SK-N-SH (cell line): ENCODE measurements around the gene KAT2A. TPM values are rescaled to one million over a fixed set of nuclear protein-coding genes. Genes with fewer than 3 reads are reported as not detected.

Source experiments
- CTCF ChIA-PET: fragments of 300-600, 350-600 bp; formaldehyde crosslinking; extraction: SDS; loops from one replicate; lab custom pipeline; 2021; lab: Yijun Ruan, JAX
- POLR2A ChIA-PET: fragments of 350-600 bp; sonication (Branson Sonifier 250); formaldehyde crosslinking; extraction: SDS; loops from one replicate; lab custom pipeline; 2020; ENCODE audit warnings: antibody characterized with exemption, inconsistent platforms; lab: Yijun Ruan, JAX
- DNase-seq: peaks from one replicate; pipeline ENCODE4 v3.0.0; 2012
- H2AFZ ChIP-seq: fragments of 200-600 bp; sonication (generic); 2 replicates; pipeline ENCODE4 v1.8.1; 2016; ENCODE audit warnings: antibody characterized with exemption, mild to moderate bottlenecking, low read depth
- H3F3A ChIP-seq: fragments of 200-600 bp; sonication (generic); replicated peaks from 2 replicates; pipeline ENCODE3; 2016; ENCODE audit warnings: antibody characterized with exemption, mild to moderate bottlenecking; ENCODE audit not compliant: insufficient read depth
- H3K27ac ChIP-seq, 2 experiments: fragments of 200-500 bp in 1 of 2; fragments of 200-600 bp in 1 of 2; sonication (Bioruptor generic) in 1 of 2; sonication (generic), shearing (Covaris generic) in 1 of 2; 2 replicates each; pipeline versions ENCODE4 v1.5.1 to v1.6.1; 2014 to 2016; ENCODE audit warnings: low read depth in 2 of 2, inconsistent platforms in 1 of 2, low read length in 1 of 2, mild to moderate bottlenecking in 1 of 2, mixed read lengths in 1 of 2
- H3K27me3 ChIP-seq: fragments of 200-600 bp; sonication (generic), shearing (Covaris generic); 2 replicates; pipeline ENCODE4 v1.6.1; 2016; ENCODE audit warnings: mixed run types; ENCODE audit not compliant: insufficient read depth
- H3K36me3 ChIP-seq, 2 experiments: fragments of 200-500 bp in 1 of 2; fragments of 200-600 bp in 1 of 2; sonication (Bioruptor generic) in 1 of 2; sonication (generic) in 1 of 2; replicated peaks in 1 of 2; 2 replicates each; pipeline versions ENCODE3 to v1.5.1; 2014 to 2016; ENCODE audit warnings: low read length in 1 of 2, mild to moderate bottlenecking in 1 of 2; ENCODE audit not compliant: insufficient read depth in 2 of 2, control insufficient read depth in 1 of 2
- H3K4me1 ChIP-seq, 2 experiments: fragments of 200-500 bp in 1 of 2; fragments of 200-600 bp in 1 of 2; sonication (Bioruptor generic) in 1 of 2; sonication (generic), shearing (Covaris generic) in 1 of 2; 2 replicates each; pipeline versions ENCODE4 v1.5.1 to v1.6.1; 2014 to 2016; ENCODE audit warnings: low read depth in 1 of 2, low read length in 1 of 2, mixed run types in 1 of 2; ENCODE audit not compliant: insufficient read depth in 2 of 2, control insufficient read depth in 1 of 2
- H3K4me2 ChIP-seq: fragments of 200-600 bp; sonication (generic), shearing (Covaris generic); 2 replicates; pipeline ENCODE4 v1.6.1; 2017; ENCODE audit warnings: mixed run types
- H3K4me3 ChIP-seq, 2 experiments: fragments of 200-500 bp in 1 of 2; fragments of 200-600 bp in 1 of 2; sonication (Bioruptor generic) in 1 of 2; sonication (generic), shearing (Covaris generic) in 1 of 2; 2 replicates each; pipeline versions ENCODE4 v1.5.1 to v1.8.1; 2014 to 2016; ENCODE audit warnings: low read depth in 2 of 2, inconsistent platforms in 1 of 2, low read length in 1 of 2, mild to moderate bottlenecking in 1 of 2, mixed read lengths in 1 of 2, moderate library complexity in 1 of 2
- H3K79me2 ChIP-seq: fragments of 200-600 bp; sonication (generic); 2 replicates; pipeline ENCODE4 v1.8.1; 2017; ENCODE audit warnings: mild to moderate bottlenecking; ENCODE audit not compliant: insufficient read depth
- H3K9ac ChIP-seq: fragments of 200-600 bp; sonication (generic); 2 replicates; pipeline ENCODE4 v1.6.1; 2017; ENCODE audit warnings: mixed run types
- H3K9me2 ChIP-seq: fragments of 200-600 bp; sonication (generic); 2 replicates; pipeline ENCODE4 v1.6.1; 2017; ENCODE audit warnings: mixed run types
- H3K9me3 ChIP-seq: fragments of 200-600 bp; sonication (generic); 2 replicates; pipeline ENCODE4 v1.6.1; 2017; ENCODE audit warnings: mixed run types, mild to moderate bottlenecking, moderate library complexity
- H4K20me1 ChIP-seq: fragments of 200-600 bp; sonication (generic); 2 replicates; pipeline ENCODE4 v1.6.1; 2017; ENCODE audit warnings: mild to moderate bottlenecking, mixed run types; ENCODE audit not compliant: insufficient read depth
- CTCF ChIP-seq: fragments of 200-600 bp; sonication (generic); IDR thresholded peaks from 2 replicates; pipeline ENCODE4 v1.6.1; 2017; ENCODE audit warnings: antibody characterized with exemption, mild to moderate bottlenecking, moderate library complexity
- FOSL2 ChIP-seq: IDR thresholded peaks from 2 replicates; pipeline ENCODE4 v1.4.0; 2012; ENCODE audit warnings: low read depth, mild to moderate bottlenecking, moderate library complexity, borderline replicate concordance
- FOXM1 ChIP-seq: IDR thresholded peaks from 2 replicates; pipeline ENCODE4 v1.4.0; 2012; ENCODE audit warnings: low read depth, mild to moderate bottlenecking
- JUND ChIP-seq: IDR thresholded peaks from 2 replicates; pipeline ENCODE4 v1.4.0; 2012
- MAX ChIP-seq: IDR thresholded peaks from 2 replicates; pipeline ENCODE4 v1.4.0; 2012; ENCODE audit warnings: low read depth
- MEF2A ChIP-seq: IDR thresholded peaks from 2 replicates; pipeline ENCODE4 v1.4.0; 2012; ENCODE audit warnings: low read depth, borderline replicate concordance
- MXI1 ChIP-seq: IDR thresholded peaks from 2 replicates; pipeline ENCODE4 v1.6.1; 2012; ENCODE audit warnings: mild to moderate bottlenecking, low read depth, low read length, improper control_type of control experiment
- NFIC ChIP-seq: IDR thresholded peaks from 2 replicates; pipeline ENCODE4 v1.4.0; 2012; ENCODE audit warnings: borderline replicate concordance
- NRF1 ChIP-seq: IDR thresholded peaks from 2 replicates; pipeline ENCODE4 v1.6.1; 2012; ENCODE audit warnings: low read depth, mild to moderate bottlenecking, low read length
- RAD21 ChIP-seq: IDR thresholded peaks from 2 replicates; pipeline ENCODE4 v1.6.1; 2012; ENCODE audit warnings: mild to moderate bottlenecking, low read length
- RCOR1 ChIP-seq: fragments of 150-350 bp; IDR thresholded peaks from 2 replicates; pipeline ENCODE4 v1.6.1; 2017; ENCODE audit warnings: antibody characterized with exemption, low read length
- RFX5 ChIP-seq: IDR thresholded peaks from 2 replicates; pipeline ENCODE4 v1.6.1; 2012; ENCODE audit warnings: mild to moderate bottlenecking, improper control_type of control experiment, low read length
- SMC3 ChIP-seq: IDR thresholded peaks from 2 replicates; pipeline ENCODE4 v1.6.1; 2012; ENCODE audit warnings: low read depth, low read length, improper control_type of control experiment
- TAF1 ChIP-seq: IDR thresholded peaks from 2 replicates; pipeline ENCODE4 v1.6.1; 2012; ENCODE audit warnings: low read depth, mild to moderate bottlenecking, low read length, moderate library complexity, borderline replicate concordance
- TCF12 ChIP-seq: IDR thresholded peaks from 2 replicates; pipeline ENCODE4 v1.4.0; 2012
- TEAD4 ChIP-seq: IDR thresholded peaks from 2 replicates; pipeline ENCODE4 v1.4.0; 2012; ENCODE audit warnings: mild to moderate bottlenecking, borderline replicate concordance; ENCODE audit not compliant: insufficient read depth
- USF2 ChIP-seq: fragments of 150-350 bp; IDR thresholded peaks from 2 replicates; pipeline ENCODE4 v1.6.1; 2017; ENCODE audit warnings: antibody characterized with exemption, low read length, low read depth, borderline replicate concordance
- YY1 ChIP-seq: IDR thresholded peaks from 2 replicates; pipeline ENCODE4 v1.4.0; 2012; ENCODE audit warnings: low read depth, mild to moderate bottlenecking
- WGBS: methylation state at CpG from one replicate; pipeline ENCODE4 v1.1.6; 2017; ENCODE audit warnings: low lambda C conversion rate; 5-methylcytosine and 5-hydroxymethylcytosine counted together
- polyA plus RNA-seq, 3 experiments: library from polyadenylated mRNA; depleted of rRNA; stranded (reverse); fragments of >200 nt; gene quantifications; 2 replicates each; pipeline ENCODE4 v1.2.3, GENCODE V29; 2012
- TF ChIP-seq, protein P1 (sequence below): IDR thresholded peaks from 2 replicates; pipeline ENCODE4 v1.4.0; 2012; ENCODE audit warnings: low read depth, borderline replicate concordance

KAT2A gene
- polyA plus RNA-seq, 1 of the 3 experiments (the other 2 are of a cell fraction) = 45.1 TPM

GRCh38 chr17:42119301-42119700 is 1.9 kb downstream of the KAT2A start:
- Histone ChIP-seq H3K9me3 (no peaks in the 10 kb centered on the region), H3F3A (peaks cover 2% of the 10 kb centered on the region), H3K4me3 (no peak overlapping the region), H3K36me3 (peaks cover 5 to 34% of the 10 kb centered on the region in 2 experiments), H3K79me2 (no peaks in the 10 kb centered on the region), H3K9me2 (no peaks in the 10 kb centered on the region), H2AFZ (no peak overlapping the region), H3K4me2 (no peak overlapping the region), H3K27ac (no peak overlapping the region), H3K4me1 (peaks cover 0 to 11% of the 10 kb centered on the region in 2 experiments; a peak in 1 of 4 replicates), H3K27me3 (no peaks in the 10 kb centered on the region), H3K9ac (no peak overlapping the region), H4K20me1 (no peaks in the 10 kb centered on the region)
- ChIA-PET POLR2A (no interaction called here), CTCF (interaction anchor here (0.6 to 29.9 kb wide), 15 partner anchors 13 to 1475 kb away, joined by 3 to 496 read pairs (median 4); partner anchors contain the start of genes CNP, DNAJC7, GHDC and KCNH4)
- TF ChIP-seq SMC3 (no peak), FOSL2 (no peak), TAF1 (no peak), USF2 (no peak), RCOR1 (no peak), FOXM1 (no peak), MEF2A (no peak), MAX (no peak), MXI1 (no peak), YY1 (no peak), TCF12 (no peak), RFX5 (no peak), NFIC (no peak), CTCF (no peak), TEAD4 (no peak), RAD21 (no peak), NRF1 (no peak), JUND (no peak)
- TF ChIP-seq, protein P1, sequence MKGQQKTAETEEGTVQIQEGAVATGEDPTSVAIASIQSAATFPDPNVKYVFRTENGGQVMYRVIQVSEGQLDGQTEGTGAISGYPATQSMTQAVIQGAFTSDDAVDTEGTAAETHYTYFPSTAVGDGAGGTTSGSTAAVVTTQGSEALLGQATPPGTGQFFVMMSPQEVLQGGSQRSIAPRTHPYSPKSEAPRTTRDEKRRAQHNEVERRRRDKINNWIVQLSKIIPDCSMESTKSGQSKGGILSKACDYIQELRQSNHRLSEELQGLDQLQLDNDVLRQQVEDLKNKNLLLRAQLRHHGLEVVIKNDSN = no peak
- no peak for DNase-seq
- 89% methylated on average over 18 of the region's 18 CpGs for WGBS
